HL-60/S4 treated with phorbol 12-myristate 13-acetate at 8.2 ng/mL for 4 days and 3 days (cell line): ENCODE results near the gene PLXDC1.

Source experiments
- in situ Hi-C: fragments of 300-500 bp; cut with MboI; formaldehyde crosslinking; loops from 2 replicates; pipeline ENCODE4 v1.15.0; 2022; ENCODE audit warnings: low sequenced_read_pairs

Gene PLXDC1

GRCh38 chr17:39018267-39019134 is 132.9 kb downstream of the PLXDC1 start:
- in situ Hi-C loops, result no loop called here

GRCh38 chr17:39016193-39017153 is 135.0 kb downstream of the PLXDC1 start:
- in situ Hi-C loops, result no loop called here

GRCh38 chr17:39015546-39015935 is 135.9 kb downstream of the PLXDC1 start:
- in situ Hi-C loops, result no loop called here

- in situ Hi-C loops, result no loop called here
Observed at GRCh38 chr17:39014795-39015545, 136.5 kb downstream of the PLXDC1 start.

GRCh38 chr17:39014044-39014794 is 137.2 kb downstream of the PLXDC1 start:
- in situ Hi-C loops, result no loop called here
